Panc1 (cell line): ENCODE data around the gene KRT15. TPM values are rescaled to one million over a fixed set of nuclear protein-coding genes. Genes with fewer than 3 reads are reported as not detected.

ENCODE experiments used
- ATAC-seq: fragments of 200-7000 bp; cut with Tn5 transposase; 2 replicates; pipeline ENCODE4 v1.9.1; 2020; ENCODE audit warnings: mild to moderate bottlenecking, moderate library complexity
- BruUV-seq: library from RNA; stranded (reverse); fragments of 400-500 nt; replicated peaks from 2 replicates; lab custom pipeline; 2021; lab: Mats Ljungman, UMichigan
- CTCF ChIA-PET: fragments of 300-600 bp; sonication (Branson Sonifier 250); formaldehyde crosslinking; loops from one replicate; lab custom pipeline; 2022; ENCODE audit warnings: antibody characterized with exemption; lab: Charles Lee
- POLR2A ChIA-PET: fragments of 300-600 bp; sonication (Branson Sonifier 250); formaldehyde crosslinking; loops from one replicate; lab custom pipeline; 2022; ENCODE audit warnings: antibody characterized with exemption; lab: Charles Lee
- DNase-seq: peaks from one replicate; pipeline ENCODE4 v3.0.0-alpha.2; 2010; ENCODE audit warnings: low read depth, low spot score
- H3K27ac ChIP-seq: 2 replicates; pipeline ENCODE4 v1.5.1; 2011; ENCODE audit warnings: mild to moderate bottlenecking, low read length, inconsistent platforms
- H3K27me3 ChIP-seq: fragments of 200-500 bp; sonication (Bioruptor generic); 2 replicates; pipeline ENCODE4 v1.6.0; 2014; ENCODE audit warnings: low read length, inconsistent platforms; ENCODE audit not compliant: control insufficient read depth, insufficient read depth
- H3K36me3 ChIP-seq: fragments of 200-500 bp; sonication (Bioruptor generic); 2 replicates; pipeline ENCODE4 v1.5.1; 2014; ENCODE audit warnings: inconsistent platforms, mild to moderate bottlenecking, low read length, moderate library complexity; ENCODE audit not compliant: control insufficient read depth, insufficient read depth
- H3K4me1 ChIP-seq: 2 replicates; pipeline ENCODE4 v1.5.1; 2011; ENCODE audit warnings: inconsistent platforms, mild to moderate bottlenecking, low read length, moderate library complexity; ENCODE audit not compliant: control insufficient read depth, insufficient read depth
- H3K4me3 ChIP-seq, 2 experiments: 2 replicates each; pipeline ENCODE4 v1.5.1; 2011 to 2012; ENCODE audit warnings: low read depth in 2 of 2, low read length in 2 of 2, mild to moderate bottlenecking in 2 of 2, inconsistent platforms in 1 of 2, moderate library complexity in 1 of 2
- H3K9me3 ChIP-seq: fragments of 200-500 bp; sonication (Bioruptor generic); 2 replicates; pipeline ENCODE4 v1.5.1; 2014; ENCODE audit warnings: low read depth, mild to moderate bottlenecking, inconsistent platforms, low read length, moderate library complexity; ENCODE audit not compliant: control insufficient read depth, insufficient read depth
- POLR2AphosphoS5 ChIP-seq: IDR thresholded peaks from 2 replicates; pipeline ENCODE4 v1.6.1; 2012; ENCODE audit warnings: mild to moderate bottlenecking, low read depth, low read length, moderate library complexity
- REST ChIP-seq, 2 experiments: IDR thresholded peaks; 2 replicates each; pipeline ENCODE4 v1.6.1; 2011 to 2012; ENCODE audit warnings: low read depth in 2 of 2, control low read depth in 1 of 2, low read length in 1 of 2, mild to moderate bottlenecking in 1 of 2, moderate library complexity in 1 of 2; ENCODE audit not compliant: insufficient read depth in 1 of 2
- SIN3A ChIP-seq: IDR thresholded peaks from 2 replicates; pipeline ENCODE4 v1.6.1; 2012; ENCODE audit warnings: low read depth, mild to moderate bottlenecking, low read length, moderate library complexity, borderline replicate concordance; ENCODE audit not compliant: insufficient read depth
- TCF7L2 ChIP-seq: IDR thresholded peaks from 2 replicates; pipeline ENCODE4 v1.6.1; 2011; ENCODE audit warnings: mild to moderate bottlenecking, low read depth, low read length, inconsistent platforms
- in situ Hi-C: cut with HindIII; loops from 2 replicates; pipeline ENCODE4 v1.10.0; 2016; ENCODE audit warnings: low sequenced_read_pairs, low pct_unique_long_range_greater_than_20kb
- intact Hi-C: fragments of 100-400 bp; cut with micrococcal nuclease; formaldehyde crosslinking; loops from one replicate; pipeline ENCODE4 v1.10.0; 2022; ENCODE audit not compliant: unreplicated experiment
- total RNA-seq: library from RNA; stranded (reverse); gene quantifications from one replicate; pipeline ENCODE4 v1.2.1, GENCODE V29; 2021; ENCODE audit not compliant: unreplicated experiment
- TF ChIP-seq, protein P1 (sequence below): fragments of 450-650 bp; IDR thresholded peaks from 2 replicates; pipeline ENCODE4 v1.5.1; 2017; ENCODE audit warnings: mild to moderate bottlenecking

KRT15 gene
- total RNA-seq, 1 experiment from 2014 or later, result 70.4 TPM

GRCh38 chr17:41503202-41503601 lies 15.5 kb downstream of the KRT15 start:
- DNase-seq (no peak), ATAC-seq (no peak)
- in situ Hi-C loops (no loop called here), intact Hi-C loops (no loop called here)
- BruUV-seq, result no TSS peak
- no peaks in the 10 kb centered on the region for H3K27me3 ChIP-seq
- ChIA-PET POLR2A (no interaction called here), CTCF (interaction anchor here (0.7 kb wide), 1 partner anchor 1312 kb away, joined by 3 read pairs; no protein-coding TSS in a partner anchor)
- H3K4me1 ChIP-seq, result peaks cover 24% of the 10 kb centered on the region
- H3K27ac ChIP-seq, result peak overlapping the region; percentile 19; the same call in 1 of the 2 replicates
- H3K4me3 ChIP-seq, result no peak overlapping the region
- no peaks in the 10 kb centered on the region for H3K36me3 ChIP-seq
- H3K9me3 ChIP-seq, result no peaks in the 10 kb centered on the region
- TF ChIP-seq, protein P1, sequence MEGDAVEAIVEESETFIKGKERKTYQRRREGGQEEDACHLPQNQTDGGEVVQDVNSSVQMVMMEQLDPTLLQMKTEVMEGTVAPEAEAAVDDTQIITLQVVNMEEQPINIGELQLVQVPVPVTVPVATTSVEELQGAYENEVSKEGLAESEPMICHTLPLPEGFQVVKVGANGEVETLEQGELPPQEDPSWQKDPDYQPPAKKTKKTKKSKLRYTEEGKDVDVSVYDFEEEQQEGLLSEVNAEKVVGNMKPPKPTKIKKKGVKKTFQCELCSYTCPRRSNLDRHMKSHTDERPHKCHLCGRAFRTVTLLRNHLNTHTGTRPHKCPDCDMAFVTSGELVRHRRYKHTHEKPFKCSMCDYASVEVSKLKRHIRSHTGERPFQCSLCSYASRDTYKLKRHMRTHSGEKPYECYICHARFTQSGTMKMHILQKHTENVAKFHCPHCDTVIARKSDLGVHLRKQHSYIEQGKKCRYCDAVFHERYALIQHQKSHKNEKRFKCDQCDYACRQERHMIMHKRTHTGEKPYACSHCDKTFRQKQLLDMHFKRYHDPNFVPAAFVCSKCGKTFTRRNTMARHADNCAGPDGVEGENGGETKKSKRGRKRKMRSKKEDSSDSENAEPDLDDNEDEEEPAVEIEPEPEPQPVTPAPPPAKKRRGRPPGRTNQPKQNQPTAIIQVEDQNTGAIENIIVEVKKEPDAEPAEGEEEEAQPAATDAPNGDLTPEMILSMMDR, result no peak
- TF ChIP-seq POLR2AphosphoS5, result no peak
- no peak for TF ChIP-seq REST (IDR thresholded peaks at IDR 0.05; ENCODE audit: insufficient read depth in 1 of 2, low read depth in 2 of 2, low read length in 1 of 2)
- no peak for TF ChIP-seq SIN3A
- no peak for TF ChIP-seq TCF7L2

DNA sequence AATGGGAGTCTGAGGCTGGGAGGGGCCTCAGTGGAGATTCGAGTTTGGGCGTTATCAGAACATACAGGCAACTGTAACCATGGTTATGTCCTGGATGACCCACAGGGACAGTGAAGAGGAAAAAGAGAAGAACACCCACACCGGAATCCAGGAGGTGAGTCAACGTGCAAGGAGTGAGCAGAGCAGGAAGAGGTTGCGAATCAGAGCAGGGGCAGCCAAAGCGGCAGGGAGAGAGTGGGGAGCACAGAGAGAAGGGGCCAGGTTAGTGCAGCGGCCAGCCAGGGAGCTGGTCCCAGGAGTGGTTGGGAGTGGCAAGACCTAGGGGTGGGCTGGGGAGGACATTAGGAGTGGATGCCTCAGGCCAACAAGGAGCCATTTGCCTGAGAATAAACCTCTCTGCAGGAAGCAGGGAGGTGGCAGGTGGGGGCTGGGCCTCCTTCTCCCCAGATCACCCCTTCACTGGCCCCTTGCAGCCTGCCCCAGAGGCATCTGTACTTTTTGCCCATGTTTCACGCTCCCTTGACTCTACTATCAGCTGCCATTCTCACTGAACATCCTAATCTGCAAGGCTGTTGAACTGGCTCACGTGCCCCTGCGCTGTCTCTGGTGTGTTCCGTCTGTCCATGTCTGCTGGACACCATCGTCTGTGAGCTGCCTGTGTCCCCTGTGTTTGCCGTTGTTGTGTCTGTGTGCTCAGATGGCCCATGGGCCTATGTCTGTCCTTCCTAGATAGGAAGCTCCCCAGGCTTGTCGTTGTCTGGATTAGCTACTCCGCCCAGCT lies 18.4 kb downstream of the KRT15 start:
- ChIA-PET POLR2A (no interaction called here), CTCF (interaction anchor here (0.6 to 1.4 kb wide), 2 partner anchors 37 to 148 kb away, joined by 3 to 8 read pairs; no protein-coding TSS in a partner anchor)
- H3K9me3 ChIP-seq, result no peaks in the 10 kb centered on the region
- no peaks in the 10 kb centered on the region for H3K27me3 ChIP-seq
- no peak overlapping the region for H3K4me3 ChIP-seq
- in situ Hi-C loops, result no loop called here
- DNase-seq, result no peak
- peaks cover 31% of the 10 kb centered on the region for H3K4me1 ChIP-seq
- intact Hi-C loops, result no loop called here
- H3K27ac ChIP-seq, result peak overlapping the region; percentile 29; the same call in 1 of the 2 replicates
- TF ChIP-seq, protein P1, result no peak
- TF ChIP-seq SIN3A, result no peak
- TF ChIP-seq POLR2AphosphoS5, result no peak
- TF ChIP-seq REST (IDR thresholded peaks at IDR 0.05; ENCODE audit: insufficient read depth in 1 of 2, low read depth in 2 of 2, low read length in 1 of 2), result no peak
- ATAC-seq, result 0 out of 2 replicates have a peak, but pooled peaks have one; percentile 7
- H3K36me3 ChIP-seq, result no peaks in the 10 kb centered on the region
- no TSS peak for BruUV-seq
